Measurements from ENCODE around the gene ITPA.
"Not testable (repeated sequence)": the region's sequence is repeated elsewhere in the genome, so short reads cannot be mapped to it uniquely, and the experiment has no call there.

ITPA gene

DNA sequence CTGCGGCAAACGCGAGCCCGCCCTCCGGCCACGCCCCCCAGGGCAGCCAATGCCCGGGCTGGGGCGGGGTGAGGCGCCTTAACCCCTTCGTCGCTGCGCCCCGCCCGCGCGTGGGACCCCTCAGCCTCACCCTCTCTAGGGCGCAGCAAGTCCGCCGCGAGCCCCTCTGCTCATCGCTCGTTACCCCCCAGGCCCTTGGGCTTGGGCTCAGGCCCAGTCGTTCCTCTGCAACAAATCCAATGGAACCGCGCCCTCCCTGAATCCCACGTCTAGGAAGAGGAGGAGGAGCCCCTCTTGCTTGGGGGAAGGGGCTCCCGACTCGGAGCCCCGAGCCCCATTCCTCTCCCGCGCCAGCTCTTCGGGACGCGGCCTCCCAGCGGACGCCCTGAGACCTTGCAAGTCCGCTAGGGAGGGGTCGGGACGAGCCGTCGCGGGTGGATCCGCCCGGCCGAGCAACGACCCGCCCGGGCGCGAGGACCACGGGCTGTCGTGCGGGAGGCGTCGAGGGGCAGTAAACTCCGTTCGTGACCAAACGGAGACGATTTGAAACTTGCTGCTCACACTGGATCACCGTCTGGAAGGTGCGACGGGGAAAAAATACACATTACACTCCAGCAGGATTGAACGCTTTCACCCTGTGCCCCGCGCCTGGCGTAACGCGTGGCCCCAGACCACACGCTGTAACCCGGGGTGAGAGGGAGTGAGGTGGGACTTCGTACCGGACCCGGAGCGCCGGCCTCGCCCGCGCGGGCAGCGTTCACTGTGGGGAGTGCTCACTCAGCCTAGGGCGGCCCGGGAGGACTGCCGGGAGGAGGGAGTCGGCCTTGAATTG is 35.5 kb upstream of the ITPA start:
- peak; percentile 83 for DNase-seq

DNA sequence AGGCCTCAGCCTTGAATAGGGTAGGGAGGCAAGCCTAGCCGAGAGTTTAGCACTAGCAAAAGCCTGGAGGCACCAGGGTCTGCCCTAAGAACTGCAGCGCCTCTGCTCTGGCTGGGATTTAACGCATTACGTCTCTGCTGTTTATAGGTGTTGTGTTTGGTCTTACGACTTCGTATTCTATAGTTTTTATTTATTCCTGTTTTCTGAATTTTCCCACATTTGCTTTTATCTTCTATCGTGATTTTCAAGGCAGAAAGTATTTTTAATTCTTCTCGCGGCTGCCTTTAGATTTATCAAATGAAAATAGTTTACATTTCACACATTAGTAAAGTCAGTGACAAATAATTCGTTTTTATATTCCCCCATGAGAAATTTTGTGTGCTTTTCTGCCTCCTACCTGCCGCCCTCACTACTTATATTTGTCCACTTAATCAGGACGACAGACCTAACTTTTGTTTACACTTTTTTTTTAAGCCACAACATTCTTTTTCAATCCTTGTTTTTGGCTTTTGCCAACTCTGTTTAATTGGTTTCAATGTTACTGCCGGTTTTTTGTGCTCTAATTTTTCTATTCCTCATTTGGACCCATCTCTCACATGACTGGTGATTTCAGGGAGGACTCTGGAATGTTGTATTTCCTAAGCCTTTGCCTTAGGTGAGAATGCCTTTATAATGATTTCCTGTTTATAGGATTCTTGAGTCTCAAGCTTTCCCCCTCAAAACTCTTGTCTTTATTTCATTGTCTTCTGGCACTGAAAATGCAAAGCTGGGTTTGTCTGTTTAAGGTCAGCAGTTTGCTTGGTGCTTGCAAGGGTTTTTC is 34.6 kb upstream of the ITPA start:
- DNase-seq: no peak

DNA sequence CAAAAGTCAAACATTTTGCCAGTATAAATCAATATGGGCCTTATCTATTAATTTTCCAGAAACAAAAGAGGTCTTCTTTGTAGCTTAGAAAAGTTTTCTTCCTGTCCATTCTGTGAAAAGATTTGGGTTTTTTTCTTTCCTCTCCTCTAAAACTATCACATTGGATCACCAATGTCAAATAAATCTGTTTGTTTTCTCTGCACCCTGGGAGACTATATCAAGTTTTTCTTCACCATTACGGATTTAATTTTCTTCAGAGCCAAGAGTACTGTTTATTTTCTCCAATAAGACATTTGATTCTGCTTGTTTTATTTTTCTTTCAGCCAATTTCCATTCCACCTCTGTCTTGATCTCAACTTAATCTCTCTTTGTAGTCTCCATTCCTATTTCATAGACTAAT is 34.0 kb upstream of the ITPA start:
- no peak for DNase-seq

DNA sequence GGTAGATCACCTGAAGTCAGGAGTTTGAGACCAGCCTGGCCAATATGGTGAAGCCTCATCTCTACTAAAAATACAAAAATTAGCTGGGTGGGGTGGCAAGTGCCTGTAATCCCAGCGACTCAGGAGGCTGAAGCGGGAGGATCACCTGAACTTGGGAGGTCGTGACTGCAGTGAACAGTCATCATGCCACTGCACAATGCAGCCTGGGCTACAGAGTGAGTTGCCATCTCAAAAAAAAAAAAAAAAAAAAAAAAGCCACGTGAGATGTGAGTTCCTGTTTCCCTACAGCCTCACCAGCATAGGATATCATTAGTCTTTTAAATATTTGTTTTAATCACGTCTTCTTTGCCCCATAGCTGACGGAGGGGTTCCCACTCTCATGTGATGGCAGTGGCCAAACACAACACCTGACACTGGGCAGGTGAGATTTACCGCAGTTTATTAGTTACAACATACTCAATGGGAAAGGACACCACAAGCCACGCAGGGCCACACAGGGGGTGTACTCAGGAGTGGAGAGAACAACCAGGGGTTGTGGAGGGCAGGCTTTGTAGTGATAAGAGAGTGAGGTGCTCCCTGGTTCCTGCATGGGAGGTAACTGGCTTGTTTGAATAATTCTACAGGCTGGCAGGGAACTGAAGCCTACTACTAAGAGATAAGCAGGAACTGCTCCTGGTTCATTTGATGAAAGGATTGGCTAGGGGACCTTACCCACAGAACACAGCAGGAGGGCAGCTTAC is 31.4 kb upstream of the ITPA start:
- no peak for DNase-seq

DNA sequence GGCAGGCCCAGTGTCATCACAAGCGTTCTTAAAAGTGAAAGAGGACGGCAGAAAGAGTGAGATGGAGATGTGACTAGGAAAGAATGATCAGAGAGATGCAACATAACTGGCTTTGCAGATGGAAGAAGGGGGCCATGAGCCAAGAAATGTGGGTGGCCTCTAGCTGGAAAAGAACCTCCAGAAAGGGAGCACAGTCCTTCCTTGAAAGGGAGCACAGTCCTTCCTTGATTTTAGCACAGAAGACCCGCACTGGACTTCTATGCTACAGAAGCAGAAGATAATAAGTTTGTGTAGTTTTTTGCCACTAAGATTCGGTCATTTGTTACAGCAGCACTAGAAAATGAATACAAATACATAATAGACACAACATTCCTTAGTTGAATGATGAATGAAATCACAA is 29.0 kb upstream of the ITPA start:
- no peak for DNase-seq

DNA sequence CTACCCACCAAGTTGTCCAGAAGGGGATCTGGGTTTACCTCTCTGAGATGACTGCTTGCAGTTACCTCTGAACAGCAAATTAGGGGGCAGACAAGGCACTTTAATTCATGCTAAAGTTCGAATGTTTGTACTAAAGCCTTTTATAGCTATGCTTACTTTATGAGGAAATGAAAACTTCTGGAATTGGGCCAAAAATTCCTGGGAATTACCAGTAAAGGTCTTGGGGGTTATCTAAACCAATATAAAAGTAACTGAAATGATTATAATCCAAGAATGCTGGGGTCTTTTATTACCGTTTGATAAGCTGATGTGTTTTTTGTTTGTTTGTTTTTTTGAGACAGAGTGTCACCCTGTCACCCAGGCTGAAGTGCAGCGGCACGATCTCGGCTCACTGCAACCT is 28.0 kb upstream of the ITPA start:
- DNase-seq: no peak

DNA sequence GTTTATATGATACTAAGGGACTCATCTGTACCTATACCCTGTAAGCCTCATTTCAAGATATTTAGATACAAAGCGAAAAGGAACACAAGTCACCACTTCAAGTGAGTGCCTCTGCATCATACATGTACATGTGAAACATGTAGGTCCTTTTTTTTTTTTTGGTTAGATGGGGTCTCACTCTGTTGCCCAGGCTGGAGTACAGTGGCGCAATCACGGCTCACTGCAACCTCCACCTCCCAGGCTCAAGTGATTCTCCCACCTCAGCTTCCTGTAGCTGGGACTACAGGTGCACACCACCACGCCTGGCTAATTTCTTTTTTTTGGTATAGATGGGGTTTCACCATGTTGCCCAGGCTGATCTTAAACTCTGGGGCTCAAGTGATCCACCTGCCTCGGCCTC is 26.9 kb upstream of the ITPA start:
- not testable (repeated sequence) for DNase-seq

DNA sequence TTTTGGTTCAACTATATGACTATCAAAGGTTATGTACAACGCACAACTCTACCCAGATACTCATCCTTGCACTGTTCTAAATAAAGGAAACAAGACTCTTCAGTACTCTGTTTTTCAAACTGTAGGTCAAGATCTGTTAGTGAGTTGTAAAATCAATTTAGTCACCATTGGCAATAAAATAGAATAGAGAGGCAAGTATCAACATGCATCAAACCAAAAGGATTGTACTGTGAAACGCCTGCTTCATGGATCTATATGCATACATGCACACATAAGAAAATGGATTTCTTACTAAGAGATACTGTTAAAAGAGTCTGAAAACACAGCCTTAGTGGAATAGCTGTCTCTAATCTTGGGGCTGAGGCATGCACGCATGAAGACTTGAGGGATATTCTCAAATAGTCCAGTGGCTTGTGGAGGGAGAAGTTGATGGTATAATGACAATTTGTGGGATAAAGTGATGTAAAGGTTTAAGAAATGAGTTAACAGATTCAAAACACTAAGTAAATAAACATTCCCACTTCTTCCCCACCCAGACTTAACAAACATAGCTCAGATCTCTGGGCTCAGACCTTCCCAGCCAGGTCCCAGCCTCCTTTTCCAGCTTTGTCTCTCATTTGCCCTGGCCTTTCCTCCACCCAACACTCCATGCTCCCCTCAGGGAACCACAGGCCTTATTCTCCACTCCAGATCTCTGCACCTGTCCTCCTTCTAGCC is 25.2 kb upstream of the ITPA start:
- DNase-seq: no peak

DNA sequence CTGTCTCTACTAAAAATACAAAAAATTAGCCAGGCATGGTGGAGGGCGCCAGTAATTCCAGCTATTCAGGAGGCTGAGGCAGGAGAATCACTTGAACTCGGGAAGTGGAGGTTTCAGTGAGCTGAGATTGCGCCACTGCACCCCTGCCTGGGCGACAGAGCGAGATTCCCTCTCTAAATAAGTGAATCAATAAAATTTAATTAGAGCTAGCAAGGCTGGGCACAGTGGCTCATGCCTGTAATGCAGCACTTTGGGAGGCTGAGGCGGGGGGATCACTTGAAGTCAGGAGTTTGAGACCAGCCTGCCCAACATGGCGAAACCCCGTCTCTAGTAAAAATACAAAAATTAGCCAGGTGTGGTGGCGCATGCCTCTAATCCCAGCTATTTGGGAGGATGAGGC is 21.4 kb upstream of the ITPA start:
- not testable (repeated sequence) for DNase-seq

DNA sequence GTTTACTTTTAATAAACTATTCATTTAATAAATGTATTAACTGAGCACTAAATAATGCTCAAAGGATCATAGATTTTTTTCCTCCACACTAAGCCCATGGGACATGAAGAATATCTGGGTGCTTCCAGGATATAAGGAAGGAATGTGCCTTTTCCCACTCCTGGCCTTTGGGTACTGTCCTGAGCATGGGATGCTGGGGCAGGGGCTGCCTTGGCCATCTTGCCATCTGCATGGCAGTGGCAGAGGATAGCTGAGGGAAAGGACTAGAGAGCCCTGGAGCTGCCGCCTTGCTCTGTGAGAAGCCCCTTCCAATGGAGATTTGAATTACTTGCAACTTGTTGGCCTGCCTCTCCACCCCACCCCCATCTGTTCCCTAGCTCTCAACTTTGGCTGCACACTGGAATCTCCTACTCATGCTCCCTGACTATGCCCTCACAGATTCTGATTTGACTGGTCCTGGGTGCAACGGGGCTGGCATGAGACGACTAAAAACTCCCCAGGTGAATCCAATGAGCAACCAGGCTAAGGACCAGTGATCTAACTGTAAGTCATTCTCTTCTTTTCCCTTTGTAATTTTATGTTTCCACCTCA is 20.4 kb upstream of the ITPA start:
- no peak for DNase-seq

DNA sequence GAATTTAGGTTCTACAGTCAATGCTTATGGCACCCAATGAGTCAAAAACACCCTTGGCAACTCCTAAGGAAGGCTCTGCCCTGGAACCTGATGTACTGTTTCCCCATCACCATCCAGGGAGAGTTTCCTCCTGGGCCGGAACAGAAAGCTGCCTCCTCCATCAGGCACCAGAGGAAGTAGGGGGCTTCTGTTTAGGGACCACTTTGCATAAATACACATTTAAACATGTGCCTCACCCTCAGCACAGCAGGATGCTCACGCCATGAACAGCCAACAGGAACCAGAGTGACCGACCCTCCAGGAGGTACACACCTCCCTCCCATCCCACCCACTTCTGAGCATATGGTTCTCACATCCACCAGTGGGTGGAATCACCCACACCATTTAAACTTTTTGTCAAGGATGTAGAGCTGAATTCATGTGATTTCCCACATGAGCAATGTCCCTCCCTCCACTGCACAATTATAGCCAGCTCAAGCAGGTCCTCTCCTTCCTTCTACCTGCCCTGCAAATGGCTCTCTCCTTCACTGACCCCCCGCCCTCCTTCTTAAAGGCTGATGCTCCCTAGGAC is 19.7 kb upstream of the ITPA start:
- DNase-seq: no peak

DNA sequence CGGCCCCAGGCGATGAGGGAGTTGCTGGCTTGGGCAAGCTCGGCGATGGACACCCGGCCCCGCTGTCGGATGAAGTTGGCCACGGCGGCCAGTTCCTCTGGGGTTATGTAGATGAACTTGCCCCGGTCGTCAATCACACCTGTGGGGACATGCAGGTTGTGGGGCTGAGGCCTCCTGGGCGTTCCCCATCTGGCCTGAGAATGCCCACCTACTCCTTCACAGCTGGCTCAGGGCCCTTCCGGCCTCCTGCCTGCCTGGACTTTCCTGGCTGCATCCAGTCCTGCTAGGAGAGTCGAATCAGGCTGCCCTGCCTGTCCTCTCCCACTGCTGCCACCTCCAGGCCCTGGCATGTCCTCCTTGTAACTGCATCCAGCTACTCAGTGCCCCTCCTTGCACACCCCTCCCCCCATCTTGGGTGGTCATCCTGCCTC is 18.6 kb upstream of the ITPA start:
- no peak for DNase-seq

DNA sequence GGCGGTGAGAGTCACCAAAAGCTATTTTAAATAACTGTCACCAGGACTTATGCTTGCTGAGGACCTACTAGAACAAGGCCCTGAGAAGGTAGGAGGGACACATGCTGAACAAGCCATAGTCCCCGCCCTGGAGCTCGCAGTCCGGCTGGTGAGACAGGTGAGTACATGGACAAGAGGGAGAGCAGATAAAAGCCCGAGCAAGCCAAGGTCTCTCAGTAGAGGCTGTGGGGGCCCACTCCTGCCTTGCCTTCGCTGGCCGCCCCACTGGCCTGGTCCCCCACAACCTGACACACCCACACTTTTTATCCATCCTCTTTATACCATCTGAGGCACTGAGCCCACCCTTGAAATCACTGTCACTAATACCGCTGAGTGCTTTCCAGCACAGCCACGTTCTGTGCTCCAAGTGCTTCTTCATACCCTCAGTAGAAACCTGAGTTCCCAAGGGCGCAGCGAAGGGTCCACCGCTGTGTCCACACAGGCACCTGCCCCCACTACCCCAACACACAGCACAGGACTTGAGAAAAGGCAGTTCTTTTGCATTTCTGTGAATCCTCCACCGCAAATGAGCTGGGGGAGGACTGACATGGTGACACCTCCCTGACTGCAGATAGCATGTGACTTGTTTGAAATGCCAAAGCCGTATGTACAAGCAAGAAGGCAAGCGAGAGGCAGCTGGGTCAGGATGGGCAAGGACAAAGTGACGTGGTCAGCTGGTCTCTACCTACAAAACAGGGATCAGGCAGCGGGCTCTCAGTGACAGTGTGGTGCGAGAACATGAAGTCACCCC is 16.9 kb upstream of the ITPA start:
- DNase-seq: no peak

DNA sequence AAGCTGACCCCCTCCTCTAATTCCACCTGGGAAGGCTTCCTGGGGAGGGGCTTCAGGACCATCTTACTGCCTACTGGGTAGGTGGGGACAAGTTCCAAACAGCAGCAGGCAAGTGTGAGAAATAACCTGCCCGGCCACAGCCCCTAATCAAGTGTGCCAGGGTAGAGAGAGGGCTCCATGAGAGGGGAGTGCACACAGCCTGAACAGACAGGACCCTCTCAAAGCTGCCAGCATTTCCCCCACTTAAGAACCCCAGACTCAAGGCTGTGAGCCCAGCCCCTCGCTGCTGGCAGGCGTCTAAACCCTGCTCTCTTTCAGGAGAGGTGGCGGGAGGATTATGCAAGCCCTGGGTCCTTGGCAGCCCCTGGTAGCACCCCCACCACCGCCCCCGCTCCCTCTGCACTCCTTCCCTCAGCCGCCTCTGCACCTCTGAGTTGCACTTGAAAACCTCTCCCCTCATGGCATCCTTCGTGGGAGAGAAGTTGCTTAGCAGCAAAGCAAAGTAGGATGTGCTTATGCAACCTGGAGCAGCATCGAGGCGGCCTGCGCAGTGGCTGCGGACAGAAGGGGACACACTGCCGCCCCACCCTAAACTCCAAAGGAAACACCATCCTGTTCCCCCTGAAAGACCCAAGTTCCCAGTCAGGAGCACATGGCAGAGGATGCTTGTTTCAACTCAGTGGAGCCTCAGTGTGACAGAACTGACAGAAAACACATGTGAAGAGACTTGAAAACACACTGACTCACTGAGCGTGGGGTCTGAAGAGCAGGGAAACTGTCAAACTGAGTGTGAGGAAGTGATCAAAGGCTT is 15.3 kb upstream of the ITPA start:
- DNase-seq: no peak

DNA sequence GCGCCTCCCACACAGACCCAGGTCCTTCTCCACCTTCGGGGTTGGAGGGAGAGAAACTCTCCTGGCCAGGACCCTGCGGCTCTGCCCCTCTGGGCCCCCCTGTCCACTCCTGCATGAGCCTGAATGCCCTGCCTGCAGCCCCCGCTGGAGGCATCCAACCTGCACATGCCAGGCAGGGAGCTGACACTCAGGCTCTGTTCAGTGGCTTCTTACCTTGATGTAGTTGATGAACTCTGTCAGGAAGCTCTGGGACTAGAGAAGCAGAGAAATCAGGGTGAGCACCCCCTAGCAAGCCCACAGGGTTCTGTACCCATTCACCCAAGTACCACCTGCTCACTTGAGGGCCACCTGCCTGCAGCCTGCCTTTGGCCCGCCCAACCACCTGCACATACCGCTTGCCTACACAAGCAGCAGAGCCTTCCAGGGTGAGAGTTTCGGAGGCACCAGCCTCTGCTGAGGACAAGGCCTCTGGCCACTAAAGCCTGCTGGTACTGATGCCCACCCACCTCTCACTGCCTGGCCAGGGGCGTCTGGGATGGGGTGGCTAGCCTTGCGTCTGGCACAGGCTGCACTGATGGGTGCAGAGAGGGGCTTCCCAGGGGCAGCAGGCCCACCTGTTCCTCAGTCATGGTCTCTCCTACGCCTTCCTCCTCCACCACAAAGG is 14.5 kb upstream of the ITPA start:
- DNase-seq: no peak

DNA sequence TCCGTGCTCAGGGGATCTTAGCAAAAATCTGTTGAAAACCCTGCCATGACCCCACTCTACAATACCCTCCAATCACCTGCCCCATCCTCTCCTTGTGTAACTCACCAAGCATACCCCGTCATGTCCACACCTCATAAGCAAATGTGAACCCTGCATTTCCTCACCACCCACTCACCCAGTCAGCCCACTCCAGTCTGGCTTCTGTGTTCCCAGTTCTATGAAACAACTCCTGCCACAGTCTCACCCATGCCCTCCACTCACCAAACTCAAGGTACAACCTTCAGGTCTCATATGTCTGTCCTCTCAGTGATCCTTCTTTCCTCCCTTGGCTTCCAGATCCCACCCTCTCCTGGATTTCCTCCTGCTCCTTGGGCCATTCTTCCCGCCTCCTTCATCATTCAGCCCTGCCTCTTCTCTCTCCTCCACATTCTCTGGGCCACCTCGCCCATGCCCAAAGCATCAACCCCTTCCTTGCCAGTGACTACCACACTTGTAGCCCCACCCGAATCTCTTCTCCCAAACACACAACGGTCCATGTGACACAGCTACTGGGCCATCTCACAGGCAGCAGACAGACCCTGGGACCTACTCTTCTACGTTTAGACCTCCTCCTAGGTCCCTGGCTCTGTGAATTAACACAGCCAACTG is 13.6 kb upstream of the ITPA start:
- DNase-seq: no peak

DNA sequence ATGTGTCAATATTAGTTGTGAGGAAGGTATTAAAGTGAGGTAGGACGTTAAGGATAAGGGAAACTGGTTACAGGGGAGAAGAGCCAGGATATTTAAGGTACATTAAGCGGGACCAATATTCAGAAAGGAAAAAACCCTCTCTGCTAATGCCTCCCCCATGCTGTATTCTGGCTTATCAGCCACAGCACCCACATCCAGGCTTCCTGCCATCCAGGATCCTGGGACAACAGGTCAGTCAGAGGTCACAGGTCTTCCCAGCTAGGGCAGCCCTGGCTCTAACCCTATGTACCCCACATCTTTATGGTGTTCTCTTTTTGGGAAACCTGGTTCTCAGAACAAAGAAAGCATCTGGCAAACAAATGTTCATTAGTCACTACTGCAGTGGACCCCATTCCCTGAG is 10.1 kb upstream of the ITPA start:
- DNase-seq: no peak

DNA sequence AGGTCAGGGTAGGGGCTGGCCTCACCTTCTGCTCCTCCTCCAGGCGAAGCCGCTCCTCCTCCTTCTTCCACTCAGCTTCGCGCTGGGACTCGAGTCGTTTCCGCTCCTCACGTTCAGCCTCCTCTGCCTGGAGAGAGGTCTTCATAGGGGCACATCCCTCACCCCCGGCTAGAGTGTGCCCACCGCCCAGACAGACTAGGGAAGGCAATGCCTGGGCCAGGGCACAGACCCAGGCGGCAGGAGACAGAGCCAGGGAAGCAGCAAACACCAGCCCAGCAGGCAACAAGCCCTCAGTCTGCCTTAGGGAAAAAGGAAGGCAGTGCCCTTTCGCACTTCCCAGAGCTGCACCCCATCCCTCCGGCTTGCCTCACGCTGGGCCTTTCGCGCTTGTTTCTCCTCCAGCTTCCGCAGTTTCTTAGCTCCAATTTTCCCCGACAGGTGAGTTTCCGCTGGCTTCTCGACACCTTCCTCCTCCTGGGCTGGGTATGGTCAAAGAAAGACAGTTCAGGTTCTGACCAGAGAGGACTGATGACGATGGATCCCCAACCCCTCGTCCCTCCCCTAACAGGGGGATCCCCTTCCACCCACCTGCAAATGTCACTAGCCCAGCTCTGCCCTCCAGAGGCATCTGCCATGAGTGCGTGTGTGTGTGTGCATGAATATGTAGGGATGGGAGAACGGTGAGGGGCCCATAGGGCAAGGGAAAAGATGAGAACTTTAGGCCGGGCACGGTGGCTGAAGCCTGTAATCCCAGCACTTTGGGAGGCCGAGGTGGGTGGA is 9.1 kb upstream of the ITPA start:
- no peak for DNase-seq

DNA sequence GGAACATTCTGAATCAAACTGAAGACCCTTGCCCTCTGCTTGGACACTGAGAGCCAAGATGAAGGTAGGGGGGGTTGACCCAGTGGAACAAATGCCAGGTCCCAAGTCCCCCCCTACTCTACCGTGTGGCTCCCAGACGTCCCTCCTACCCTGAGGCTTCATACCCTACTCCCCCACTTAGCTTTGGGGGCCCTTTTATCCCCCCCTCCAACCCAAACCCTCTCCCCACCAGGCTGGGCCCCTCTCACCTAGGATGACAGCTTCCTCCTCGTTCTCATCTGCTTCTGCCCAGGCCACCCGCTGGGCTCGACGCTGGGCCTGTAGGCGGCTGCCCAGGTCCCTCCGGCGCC is 6.4 kb upstream of the ITPA start:
- DNase-seq: no peak
